DND-41 (cell line): ENCODE measurements around the gene TLN1.

ENCODE experiments used
- EZH2 ChIP-seq: IDR thresholded peaks from 3 replicates; pipeline ENCODE4 v1.6.1; 2012; ENCODE audit warnings: borderline replicate concordance, low read depth, mild to moderate bottlenecking, moderate library complexity, low read length, inconsistent platforms; ENCODE audit not compliant: severe bottlenecking
- TF ChIP-seq, protein P1 (sequence below): IDR thresholded peaks from 2 replicates; pipeline ENCODE4 v1.5.1; 2012; ENCODE audit warnings: borderline replicate concordance, low read length, moderate library complexity, mild to moderate bottlenecking; ENCODE audit not compliant: poor library complexity, severe bottlenecking; ENCODE audit errors: extremely low read depth

DNA sequence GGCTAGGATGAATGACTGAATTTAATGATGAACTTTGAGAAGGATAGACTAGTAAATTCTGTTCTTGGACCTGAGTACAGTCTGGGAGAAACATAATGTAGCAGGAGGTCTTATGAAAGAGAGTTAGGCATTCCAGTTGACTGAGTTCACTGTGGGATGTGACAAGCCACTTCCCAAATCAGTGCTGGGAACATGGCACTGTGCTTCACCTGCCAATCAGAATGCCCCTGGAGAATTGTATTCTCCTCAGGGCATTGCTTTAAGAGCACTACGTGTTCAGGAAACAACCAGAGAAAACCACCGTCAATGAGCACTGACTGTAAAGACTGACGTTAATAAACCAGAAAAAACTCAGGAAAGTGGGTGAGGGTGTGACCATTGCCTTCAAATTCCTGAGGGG is 72.7 kb downstream of the TLN1 start:
- TF ChIP-seq, protein P1, sequence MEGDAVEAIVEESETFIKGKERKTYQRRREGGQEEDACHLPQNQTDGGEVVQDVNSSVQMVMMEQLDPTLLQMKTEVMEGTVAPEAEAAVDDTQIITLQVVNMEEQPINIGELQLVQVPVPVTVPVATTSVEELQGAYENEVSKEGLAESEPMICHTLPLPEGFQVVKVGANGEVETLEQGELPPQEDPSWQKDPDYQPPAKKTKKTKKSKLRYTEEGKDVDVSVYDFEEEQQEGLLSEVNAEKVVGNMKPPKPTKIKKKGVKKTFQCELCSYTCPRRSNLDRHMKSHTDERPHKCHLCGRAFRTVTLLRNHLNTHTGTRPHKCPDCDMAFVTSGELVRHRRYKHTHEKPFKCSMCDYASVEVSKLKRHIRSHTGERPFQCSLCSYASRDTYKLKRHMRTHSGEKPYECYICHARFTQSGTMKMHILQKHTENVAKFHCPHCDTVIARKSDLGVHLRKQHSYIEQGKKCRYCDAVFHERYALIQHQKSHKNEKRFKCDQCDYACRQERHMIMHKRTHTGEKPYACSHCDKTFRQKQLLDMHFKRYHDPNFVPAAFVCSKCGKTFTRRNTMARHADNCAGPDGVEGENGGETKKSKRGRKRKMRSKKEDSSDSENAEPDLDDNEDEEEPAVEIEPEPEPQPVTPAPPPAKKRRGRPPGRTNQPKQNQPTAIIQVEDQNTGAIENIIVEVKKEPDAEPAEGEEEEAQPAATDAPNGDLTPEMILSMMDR: no peak
- no peak for TF ChIP-seq EZH2
